ENCODE measurements around the gene EFR3B.

- TF ChIP-seq CTCF (IDR thresholded peaks at IDR 0.05) = no peak
- TF ChIP-seq EP300 (IDR thresholded peaks at IDR 0.05) = no peak
- TF ChIP-seq POLR2A (IDR thresholded peaks at IDR 0.05) = no peak
These were observed 127.2 kb downstream of the EFR3B start for GRCh38 chr2:25169073-25169470.

All from ovary (tissue), 3 donors.